ENCODE measurements around the gene SARDH.

Gene SARDH

DNA sequence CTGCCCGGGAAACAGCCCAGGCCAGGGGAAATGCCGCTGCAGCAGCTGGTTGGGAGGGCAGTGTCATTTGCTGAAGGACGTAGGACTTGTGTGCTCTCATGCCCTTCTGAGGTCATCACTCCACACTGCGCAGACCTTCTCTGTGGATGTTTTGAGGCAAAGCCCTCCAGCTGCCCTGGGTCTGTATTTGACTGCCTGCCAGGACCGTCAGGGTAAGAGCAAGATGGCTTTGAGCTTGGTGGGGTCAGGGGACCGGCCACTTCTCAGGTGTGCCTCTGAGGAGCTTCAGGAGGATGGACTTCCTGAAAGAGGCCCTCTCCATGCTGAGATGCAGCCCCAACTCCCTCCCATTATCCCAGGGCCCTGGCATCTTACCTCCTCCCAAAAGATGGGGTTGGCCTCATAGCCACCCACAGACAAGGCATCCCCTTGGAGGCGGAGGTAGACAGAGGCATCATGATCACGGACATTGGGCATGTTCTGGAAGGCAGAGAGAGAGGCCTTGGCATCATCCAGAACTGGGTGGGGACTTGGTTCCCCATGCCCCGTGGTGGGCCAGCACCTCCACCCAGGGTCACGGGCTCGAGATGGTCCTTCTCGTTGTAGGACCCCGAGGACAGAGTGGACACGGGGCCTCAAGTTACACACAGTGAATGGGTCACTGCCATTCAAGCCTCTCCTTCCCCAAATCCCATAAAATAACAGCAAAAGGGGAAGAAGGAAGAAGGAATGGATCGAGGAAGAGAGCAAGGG is 19.4 kb downstream of the SARDH start:
- no peaks in the 10 kb centered on the region for H3K27me3 ChIP-seq (ENCODE audit: insufficient read depth, low read length, poor library complexity, severe bottlenecking)
- no peaks in the 10 kb centered on the region for H3F3A ChIP-seq (ENCODE audit: low read depth)
- no peaks in the 10 kb centered on the region for H3K4me1 ChIP-seq (ENCODE audit: insufficient read depth, low read length, poor library complexity, severe bottlenecking)
- H3K9me2 ChIP-seq (replicated peaks; ENCODE audit: low read depth, low read length) = no peaks in the 10 kb centered on the region
- no peaks in the 10 kb centered on the region for H3K79me2 ChIP-seq (ENCODE audit: insufficient read depth, low read length)
- no peaks in the 10 kb centered on the region for H3K36me3 ChIP-seq (ENCODE audit: insufficient read depth, low read length)
- no peaks in the 10 kb centered on the region for H4K20me1 ChIP-seq (ENCODE audit: insufficient read depth, low read length, poor library complexity, severe bottlenecking)
- TF ChIP-seq, protein P1, sequence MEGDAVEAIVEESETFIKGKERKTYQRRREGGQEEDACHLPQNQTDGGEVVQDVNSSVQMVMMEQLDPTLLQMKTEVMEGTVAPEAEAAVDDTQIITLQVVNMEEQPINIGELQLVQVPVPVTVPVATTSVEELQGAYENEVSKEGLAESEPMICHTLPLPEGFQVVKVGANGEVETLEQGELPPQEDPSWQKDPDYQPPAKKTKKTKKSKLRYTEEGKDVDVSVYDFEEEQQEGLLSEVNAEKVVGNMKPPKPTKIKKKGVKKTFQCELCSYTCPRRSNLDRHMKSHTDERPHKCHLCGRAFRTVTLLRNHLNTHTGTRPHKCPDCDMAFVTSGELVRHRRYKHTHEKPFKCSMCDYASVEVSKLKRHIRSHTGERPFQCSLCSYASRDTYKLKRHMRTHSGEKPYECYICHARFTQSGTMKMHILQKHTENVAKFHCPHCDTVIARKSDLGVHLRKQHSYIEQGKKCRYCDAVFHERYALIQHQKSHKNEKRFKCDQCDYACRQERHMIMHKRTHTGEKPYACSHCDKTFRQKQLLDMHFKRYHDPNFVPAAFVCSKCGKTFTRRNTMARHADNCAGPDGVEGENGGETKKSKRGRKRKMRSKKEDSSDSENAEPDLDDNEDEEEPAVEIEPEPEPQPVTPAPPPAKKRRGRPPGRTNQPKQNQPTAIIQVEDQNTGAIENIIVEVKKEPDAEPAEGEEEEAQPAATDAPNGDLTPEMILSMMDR (conservative IDR thresholded peaks at IDR 0.05; ENCODE audit: low read length) = no peak
- H3K9ac ChIP-seq (ENCODE audit: low read depth, low read length, poor library complexity, severe bottlenecking) = no peak overlapping the region
- H3K4me3 ChIP-seq (ENCODE audit: low read length, poor library complexity, severe bottlenecking) = no peak overlapping the region
- no peaks in the 10 kb centered on the region for H3K9me3 ChIP-seq (ENCODE audit: insufficient read depth, low read depth, low read length)
- H3K4me2 ChIP-seq (ENCODE audit: low read depth, low read length, poor library complexity, severe bottlenecking) = no peak overlapping the region
- H2AFZ ChIP-seq (ENCODE audit: low read length) = no peak overlapping the region

DNA sequence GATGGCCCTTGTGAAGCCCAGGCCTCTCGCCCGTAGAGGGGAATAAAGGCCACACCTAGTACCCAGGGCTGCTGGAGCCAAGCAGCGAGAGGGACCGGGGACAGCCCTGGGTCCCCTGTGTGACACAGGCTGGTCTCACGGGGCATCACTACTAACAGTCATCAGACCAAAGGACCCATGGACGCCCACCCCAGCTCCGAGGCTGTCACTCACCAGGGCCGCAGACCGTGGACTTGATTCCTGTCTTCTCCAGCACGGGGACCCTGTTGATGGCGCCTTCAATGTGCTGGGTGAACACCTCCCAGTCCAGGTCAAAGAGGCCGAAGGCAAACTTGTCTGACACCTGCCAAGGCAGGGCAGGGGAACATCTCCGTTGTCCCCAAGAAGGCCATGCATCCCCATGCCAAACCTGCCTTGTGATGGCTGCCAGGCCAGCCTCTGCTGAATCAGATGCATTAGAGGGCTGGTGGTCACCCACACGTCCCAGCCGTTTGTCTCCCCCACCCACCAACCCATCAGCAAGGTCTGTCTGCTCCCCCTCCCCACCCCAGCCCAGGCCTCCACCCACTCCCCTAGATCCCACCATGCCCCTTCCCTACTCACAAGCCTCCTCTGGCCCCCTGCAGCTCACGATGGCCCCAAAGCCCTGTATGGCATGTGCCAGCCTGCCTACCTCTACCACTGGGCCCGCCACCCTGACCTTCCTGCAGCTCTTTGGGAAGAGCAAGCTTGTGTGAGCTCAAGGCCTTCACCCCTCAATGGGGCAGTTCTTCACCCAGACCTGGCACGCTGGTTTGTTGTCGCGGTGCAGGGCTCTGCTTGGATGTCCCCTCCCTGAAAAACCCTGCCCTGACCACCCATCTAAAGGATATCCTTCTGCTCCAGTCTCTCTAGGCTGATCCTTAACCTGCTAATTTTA is 20.8 kb downstream of the SARDH start:
- Histone ChIP-seq H3F3A (ENCODE audit: low read depth) (no peaks in the 10 kb centered on the region), H3K9me2 (replicated peaks; ENCODE audit: low read depth, low read length) (no peaks in the 10 kb centered on the region), H3K9me3 (ENCODE audit: insufficient read depth, low read depth, low read length) (no peaks in the 10 kb centered on the region), H3K36me3 (ENCODE audit: insufficient read depth, low read length) (no peaks in the 10 kb centered on the region), H3K27me3 (ENCODE audit: insufficient read depth, low read length, poor library complexity, severe bottlenecking) (no peaks in the 10 kb centered on the region), H4K20me1 (ENCODE audit: insufficient read depth, low read length, poor library complexity, severe bottlenecking) (no peaks in the 10 kb centered on the region), H3K79me2 (ENCODE audit: insufficient read depth, low read length) (no peaks in the 10 kb centered on the region), H3K4me1 (ENCODE audit: insufficient read depth, low read length, poor library complexity, severe bottlenecking) (no peaks in the 10 kb centered on the region), H3K4me3 (ENCODE audit: low read length, poor library complexity, severe bottlenecking) (no peak overlapping the region), H2AFZ (ENCODE audit: low read length) (no peak overlapping the region), H3K4me2 (ENCODE audit: low read depth, low read length, poor library complexity, severe bottlenecking) (no peak overlapping the region), H3K9ac (ENCODE audit: low read depth, low read length, poor library complexity, severe bottlenecking) (no peak overlapping the region)
- TF ChIP-seq, protein P1 (conservative IDR thresholded peaks at IDR 0.05; ENCODE audit: low read length) = no peak
- no peak for TF ChIP-seq EZH2phosphoT487 (IDR thresholded peaks at IDR 0.05; ENCODE audit: borderline replicate concordance)

DNA sequence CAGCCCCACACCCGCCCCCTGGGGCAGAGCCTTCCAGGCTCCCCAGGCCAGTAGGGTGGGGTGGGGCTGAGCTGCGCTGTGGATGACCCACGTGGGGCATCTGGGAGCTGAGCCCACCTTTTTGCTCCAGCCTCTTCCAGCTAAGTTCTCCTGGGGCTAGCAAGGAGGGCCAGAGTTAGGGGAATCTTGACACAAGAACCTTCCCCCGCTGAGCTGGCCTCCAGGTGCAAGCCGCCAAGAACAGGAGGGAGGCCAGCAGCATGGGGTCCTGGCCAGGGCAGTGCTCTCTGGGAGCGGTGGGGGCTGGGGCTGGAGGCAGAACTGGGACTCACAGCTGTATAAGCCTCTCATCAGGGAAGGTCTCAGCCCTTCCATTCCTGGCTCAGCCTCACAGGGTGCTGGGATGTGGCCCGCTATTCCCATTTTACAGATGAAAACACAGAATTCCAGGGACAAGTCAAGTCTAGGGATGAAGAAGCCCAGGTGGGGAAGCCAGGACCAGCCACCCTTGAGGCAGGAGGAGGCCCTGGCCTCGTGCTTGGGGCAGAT is 21.5 kb downstream of the SARDH start:
- H3K9me2 ChIP-seq (replicated peaks; ENCODE audit: low read depth, low read length) = no peaks in the 10 kb centered on the region
- no peaks in the 10 kb centered on the region for H4K20me1 ChIP-seq (ENCODE audit: insufficient read depth, low read length, poor library complexity, severe bottlenecking)
- no peak overlapping the region for H2AFZ ChIP-seq (ENCODE audit: low read length)
- H3K4me1 ChIP-seq (ENCODE audit: insufficient read depth, low read length, poor library complexity, severe bottlenecking) = no peaks in the 10 kb centered on the region
- H3K36me3 ChIP-seq (ENCODE audit: insufficient read depth, low read length) = no peaks in the 10 kb centered on the region
- H3K9ac ChIP-seq (ENCODE audit: low read depth, low read length, poor library complexity, severe bottlenecking) = no peak overlapping the region
- no peaks in the 10 kb centered on the region for H3K9me3 ChIP-seq (ENCODE audit: insufficient read depth, low read depth, low read length)
- no peaks in the 10 kb centered on the region for H3F3A ChIP-seq (ENCODE audit: low read depth)
- H3K79me2 ChIP-seq (ENCODE audit: insufficient read depth, low read length) = no peaks in the 10 kb centered on the region
- no peaks in the 10 kb centered on the region for H3K27me3 ChIP-seq (ENCODE audit: insufficient read depth, low read length, poor library complexity, severe bottlenecking)
- no peak overlapping the region for H3K4me2 ChIP-seq (ENCODE audit: low read depth, low read length, poor library complexity, severe bottlenecking)
- TF ChIP-seq, protein P1 (conservative IDR thresholded peaks at IDR 0.05; ENCODE audit: low read length) = no peak
- no peak for TF ChIP-seq EZH2phosphoT487 (IDR thresholded peaks at IDR 0.05; ENCODE audit: borderline replicate concordance)
- H3K4me3 ChIP-seq (ENCODE audit: low read length, poor library complexity, severe bottlenecking) = no peak overlapping the region
